GM12873 (cell line): ENCODE results near the gene CCL26.

Source experiments
- CTCF ChIP-seq: IDR thresholded peaks from 2 replicates; pipeline ENCODE4 v1.5.1; 2012; ENCODE audit warnings: low read depth, mild to moderate bottlenecking, moderate library complexity, low read length, control low read depth; ENCODE audit not compliant: insufficient read depth; ENCODE audit errors: missing control alignments

CCL26 gene

GRCh38 chr7:75727881-75728593, 44.0 kb downstream of the CCL26 start:
- no peak for TF ChIP-seq CTCF

- TF ChIP-seq CTCF: no peak
Observed at GRCh38 chr7:75725306-75725705, 46.7 kb downstream of the CCL26 start.

- TF ChIP-seq CTCF: no peak
Observed at GRCh38 chr7:75723444-75723843, 48.6 kb downstream of the CCL26 start.

DNA sequence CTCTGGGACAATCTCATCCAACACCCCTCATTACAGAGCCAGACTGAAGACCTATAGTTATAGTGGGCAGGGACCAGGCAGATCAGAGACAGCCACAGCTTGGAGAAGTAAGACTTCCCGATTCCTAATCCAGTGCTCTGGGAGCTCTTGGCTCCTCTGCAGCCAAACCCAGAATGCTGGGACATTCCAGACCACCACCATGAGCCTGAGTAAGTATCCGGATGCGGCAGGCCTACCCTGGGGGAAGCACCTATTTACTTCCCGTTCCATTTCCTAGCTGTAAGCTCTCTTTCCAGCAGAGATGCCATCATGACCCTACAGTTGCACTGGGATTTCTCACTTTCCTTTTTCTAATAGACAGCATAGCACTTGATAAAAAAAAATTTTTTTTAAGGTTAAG, 49.6 kb downstream of the CCL26 start:
- TF ChIP-seq CTCF: no peak

- TF ChIP-seq CTCF: no peak
Observed at GRCh38 chr7:75721426-75721825, 50.6 kb downstream of the CCL26 start.

GRCh38 chr7:75719626-75720025, 52.4 kb downstream of the CCL26 start:
- no peak for TF ChIP-seq CTCF
